Gastrocnemius medialis (tissue), 4 donors: ENCODE results near the gene AGAP1.

Experiments used
- CTCF ChIP-seq, 5 experiments: fragments of 450-650 bp in 3 of 5; fragments of 200-600 bp in 2 of 5; sonication (generic) in 2 of 5; IDR thresholded peaks in 4 of 5; conservative IDR thresholded peaks in 1 of 5; 1 replicate in 4 of 5; 2 replicates in 1 of 5; pipeline ENCODE4 v1.5.1; 2016 to 2019; ENCODE audit warnings: antibody characterized with exemption in 5 of 5, mild to moderate bottlenecking in 3 of 5, moderate library complexity in 3 of 5
- POLR2A ChIP-seq, 2 donors: fragments of 450-650 bp; IDR thresholded peaks; one replicate each; pipeline ENCODE4 v1.6.1; 2017; ENCODE audit warnings: antibody characterized with exemption in 2 of 2, mild to moderate bottlenecking in 2 of 2, moderate library complexity in 2 of 2

GRCh38 chr2:236117861-236118269 is 624.0 kb downstream of the AGAP1 start:
- no peak for TF ChIP-seq POLR2A (IDR thresholded peaks at IDR 0.05)
- TF ChIP-seq CTCF (IDR thresholded peaks at IDR 0.05 in 4 of 5, conservative IDR thresholded peaks at IDR 0.05 in 1 of 5): no peak
